Stimulated activated CD4-positive, alpha-beta T cell treated with anti-CD3 and anti-CD28 coated beads, Interleukin-12 subunit alpha, Interleukin-12 subunit beta, amount 100 ng/mL, for 24 hours (primary cell): ENCODE measurements around the gene SCYGR7.
"Not testable (repeated sequence)": the region's sequence is repeated elsewhere in the genome, so short reads cannot be mapped to it uniquely, and the experiment has no call there.

Experiments
- DNase-seq, 2 experiments: peaks; one replicate each; pipeline ENCODE4 v3.0.0-alpha.2; 2020; ENCODE audit warnings: low read depth in 2 of 2

SCYGR7 gene, protein sequence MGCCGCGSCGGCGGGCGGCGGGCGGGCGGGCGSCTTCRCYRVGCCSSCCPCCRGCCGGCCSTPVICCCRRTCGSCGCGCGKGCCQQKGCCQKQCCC

DNA sequence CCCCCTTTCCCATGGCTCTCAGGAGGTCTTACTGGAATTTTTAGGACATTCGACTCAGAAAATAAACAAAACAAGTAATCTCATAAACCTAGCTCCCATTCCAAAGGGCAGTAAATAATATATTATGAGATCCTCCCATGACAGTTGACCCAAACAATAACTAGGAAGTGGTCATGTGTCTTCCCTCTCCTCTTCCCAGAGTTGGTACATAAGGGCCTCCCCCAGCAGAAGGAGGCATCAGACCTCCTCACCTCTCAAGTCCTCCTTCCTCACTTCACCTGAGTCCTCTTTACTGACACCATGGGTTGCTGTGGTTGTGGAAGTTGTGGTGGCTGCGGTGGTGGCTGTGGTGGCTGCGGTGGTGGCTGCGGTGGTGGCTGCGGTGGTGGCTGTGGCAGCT, at the start of gene SCYGR7:
Gene SCYGR7, plus strand, starts transcription at position 301 of the 400 bp plus-strand sequence. Its CDS starts 0 bp downstream, at position 301.
- no peak for DNase-seq

DNA sequence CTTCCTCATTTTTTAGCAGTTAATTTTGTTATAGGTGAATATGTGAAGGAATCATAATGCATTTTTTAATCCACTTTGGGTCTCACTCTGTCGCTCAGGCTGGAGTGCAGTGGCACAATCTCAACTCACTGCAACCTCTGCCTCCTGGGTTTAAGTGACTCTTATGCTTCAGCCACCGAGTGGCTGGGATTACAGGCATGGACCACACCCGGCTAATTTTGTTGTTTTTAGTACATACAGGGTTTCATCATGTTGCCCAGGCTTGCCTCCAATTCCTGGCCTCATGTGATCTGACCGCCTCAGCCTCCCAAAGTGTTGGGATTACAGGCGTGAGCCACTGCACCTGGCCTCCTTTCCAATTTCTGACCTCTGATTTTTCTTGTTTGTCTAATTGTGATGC, 43.9 kb upstream of the SCYGR7 start:
- DNase-seq, result no peak

DNA sequence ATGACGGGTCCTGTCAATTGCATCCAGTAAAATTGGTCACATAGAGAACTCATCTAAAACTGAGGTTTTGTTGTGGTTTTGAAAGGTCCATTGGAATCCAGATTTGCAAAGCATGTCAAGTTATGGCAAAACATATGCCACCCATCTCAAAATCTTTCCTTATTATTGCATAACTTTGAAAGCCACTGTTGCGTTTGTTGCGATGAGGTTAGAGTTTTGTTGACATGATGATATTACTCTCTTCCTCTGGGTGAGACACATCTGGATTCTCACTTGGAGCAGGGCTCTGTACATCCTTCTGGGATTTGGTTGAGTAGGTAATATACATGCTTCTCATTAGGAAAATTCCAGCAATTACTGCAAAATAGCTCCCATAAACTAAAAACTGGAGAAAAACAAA, 40.9 kb upstream of the SCYGR7 start:
- no peak for DNase-seq

DNA sequence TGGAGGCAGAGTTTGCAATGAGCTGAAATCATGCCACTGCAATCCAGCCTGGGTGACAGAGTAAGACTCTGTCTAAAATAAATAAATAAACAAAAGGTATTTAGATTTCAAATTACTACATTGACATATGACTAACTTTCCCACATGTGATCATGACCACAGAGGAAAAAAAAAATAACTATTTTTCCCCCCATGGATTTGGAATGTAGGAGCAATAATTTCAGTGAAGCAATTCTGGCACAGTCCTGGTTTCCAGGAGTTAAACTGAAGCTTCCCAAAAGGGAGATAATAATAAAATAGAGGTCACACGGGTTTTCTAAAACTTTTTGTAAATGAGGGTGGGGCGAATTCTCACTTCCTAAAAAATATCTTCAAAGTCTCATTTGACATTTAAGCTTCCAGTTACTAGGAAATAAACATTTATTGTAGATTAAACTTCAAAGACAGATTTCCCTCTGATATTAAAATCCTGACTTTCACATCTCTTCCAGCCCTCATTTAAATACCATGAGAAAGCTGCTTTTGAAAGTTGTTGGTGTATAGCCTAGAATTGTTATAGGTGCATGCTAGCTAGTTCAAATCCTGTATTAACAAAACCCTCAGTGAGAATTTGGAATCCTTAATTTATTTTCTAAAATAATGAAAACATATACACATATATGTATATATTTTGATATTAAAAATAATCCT, 31.0 kb upstream of the SCYGR7 start:
- no peak for DNase-seq

DNA sequence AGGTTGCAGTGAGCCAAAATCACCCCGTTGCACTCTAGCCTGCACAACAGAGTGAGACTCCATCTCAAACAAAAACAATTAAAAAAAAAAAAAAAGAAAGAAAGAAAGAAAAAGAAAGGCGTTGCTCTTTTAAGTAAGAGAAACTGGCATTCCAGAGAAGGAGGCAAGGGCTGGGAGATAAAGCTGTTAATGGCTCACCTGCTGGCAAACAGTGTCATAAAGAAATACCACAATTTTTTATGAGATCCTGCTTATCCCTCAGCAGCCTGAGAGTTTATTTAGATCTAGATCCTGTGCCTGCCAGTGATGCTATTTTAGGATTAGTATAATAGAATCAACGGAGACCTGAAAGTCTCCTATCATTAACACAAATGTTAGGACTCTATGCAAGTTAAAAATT, 26.6 kb upstream of the SCYGR7 start:
- DNase-seq, result no peak

DNA sequence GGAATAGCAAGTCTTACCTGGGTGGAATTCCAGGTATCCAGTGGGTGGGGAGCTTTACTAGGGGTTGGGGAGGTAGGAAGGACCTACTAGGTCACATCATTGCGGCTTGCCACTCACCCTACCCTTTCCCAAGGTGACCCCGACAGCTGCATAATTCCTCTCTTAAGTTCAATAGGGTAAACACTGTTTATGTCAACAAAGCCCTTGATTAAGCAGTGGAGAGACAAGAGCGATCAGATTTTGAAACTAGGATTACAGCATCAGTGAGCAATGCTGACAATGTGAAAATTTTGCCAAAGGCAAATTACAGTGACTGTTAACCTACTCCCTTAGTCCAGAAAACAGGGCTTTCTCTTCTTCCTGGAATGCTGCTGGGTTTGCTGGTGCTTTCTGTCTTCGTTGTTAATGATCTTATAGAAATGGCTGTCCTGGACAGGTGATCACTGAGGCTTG, 24.8 kb upstream of the SCYGR7 start:
- no peak for DNase-seq

DNA sequence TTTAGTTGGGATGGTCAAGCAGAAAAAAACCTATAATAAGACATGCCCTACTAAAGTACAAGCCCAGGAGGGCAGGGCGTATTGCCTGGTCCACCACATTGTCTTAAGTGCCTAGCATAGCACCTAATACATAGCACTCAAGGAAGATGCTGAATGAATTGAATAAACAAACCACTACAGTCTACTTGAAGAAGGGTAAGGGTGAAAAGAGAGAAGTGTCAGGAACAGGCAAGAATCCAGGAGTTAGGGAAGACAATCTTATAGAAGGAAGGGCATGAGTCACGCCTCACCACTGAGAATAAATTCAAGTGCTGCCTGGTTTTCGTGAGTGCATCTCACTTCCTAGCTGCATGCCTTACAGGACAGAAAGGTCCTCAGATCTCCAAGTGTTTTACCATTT, 24.2 kb upstream of the SCYGR7 start:
- no peak for DNase-seq

DNA sequence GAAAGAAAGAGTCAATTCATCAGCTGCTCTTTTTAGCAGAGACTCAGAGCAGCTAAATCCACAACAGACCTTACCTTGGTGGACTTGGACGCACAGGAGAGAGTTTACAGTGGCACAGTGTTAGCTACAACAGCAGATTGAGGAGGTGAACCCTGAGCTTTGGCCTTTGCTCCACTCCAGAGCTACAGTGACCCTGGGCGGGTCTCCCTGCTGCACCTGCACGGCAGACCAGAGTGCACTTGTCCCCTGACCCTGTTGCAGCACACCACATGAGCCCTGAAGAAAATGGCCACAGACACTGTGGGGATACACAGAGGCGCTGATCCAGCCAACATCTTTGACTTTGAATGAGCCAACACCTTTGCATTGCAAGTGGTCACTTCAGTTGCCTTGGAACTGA, 21.3 kb upstream of the SCYGR7 start:
- DNase-seq, result no peak

DNA sequence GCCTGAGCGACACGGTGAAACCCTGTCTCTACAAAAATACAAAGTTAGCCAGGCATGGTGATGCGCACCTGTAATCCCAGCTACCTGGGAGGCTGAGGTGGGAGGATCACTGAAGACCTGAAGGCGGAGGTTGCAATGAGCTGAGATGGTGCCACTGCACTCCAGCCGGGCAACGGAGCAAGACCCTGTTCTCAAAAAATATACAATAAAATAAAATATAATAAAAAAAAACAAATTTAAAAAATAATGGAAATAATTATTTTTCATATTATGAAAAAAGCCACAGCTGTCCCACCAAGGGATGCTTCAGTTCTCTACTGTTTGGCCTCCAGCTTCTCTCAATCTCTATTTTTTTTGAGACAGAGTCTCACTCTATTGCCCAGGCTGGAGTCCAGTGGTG, 20.7 kb upstream of the SCYGR7 start:
- DNase-seq, result no peak

DNA sequence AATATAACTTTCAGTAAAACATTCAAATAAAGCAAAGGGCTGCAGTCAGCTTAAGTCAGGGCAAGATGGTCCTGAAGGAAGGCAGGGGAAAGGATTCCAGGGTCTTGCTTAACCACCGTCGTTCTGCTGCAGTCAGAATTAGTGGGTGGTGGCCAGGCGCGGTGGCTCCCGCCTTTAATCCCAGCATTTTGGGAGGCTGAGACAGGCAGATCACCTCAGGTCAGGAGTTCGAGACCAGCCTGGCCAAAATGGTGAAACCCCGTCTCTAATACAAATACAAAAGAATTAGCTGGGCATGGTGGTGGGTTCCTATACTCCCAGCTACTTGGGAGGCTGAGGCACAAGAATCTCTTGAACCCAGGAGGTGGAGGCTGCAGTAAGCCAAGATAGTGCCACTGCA, 17.1 kb upstream of the SCYGR7 start:
- no peak for DNase-seq

DNA sequence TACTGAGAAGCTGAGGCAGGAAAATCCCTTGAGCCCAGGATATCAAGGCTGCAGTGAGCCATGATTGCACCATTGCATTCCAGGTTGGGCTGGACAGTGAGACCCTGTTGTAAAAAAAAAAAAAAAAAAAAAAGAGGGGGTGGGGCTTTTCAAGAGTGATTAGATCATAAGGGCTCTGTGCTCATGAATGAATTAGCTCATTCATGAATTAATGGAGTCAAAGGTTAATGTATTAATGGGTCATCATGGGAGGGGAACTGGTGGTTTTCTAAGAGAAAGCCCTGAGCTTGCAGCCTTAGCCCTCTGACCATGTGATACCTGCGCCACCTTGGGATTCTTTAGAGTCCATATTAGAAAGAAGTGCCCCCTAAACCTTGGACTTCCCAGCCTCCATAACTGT, 14.8 kb upstream of the SCYGR7 start:
- DNase-seq, result no peak

DNA sequence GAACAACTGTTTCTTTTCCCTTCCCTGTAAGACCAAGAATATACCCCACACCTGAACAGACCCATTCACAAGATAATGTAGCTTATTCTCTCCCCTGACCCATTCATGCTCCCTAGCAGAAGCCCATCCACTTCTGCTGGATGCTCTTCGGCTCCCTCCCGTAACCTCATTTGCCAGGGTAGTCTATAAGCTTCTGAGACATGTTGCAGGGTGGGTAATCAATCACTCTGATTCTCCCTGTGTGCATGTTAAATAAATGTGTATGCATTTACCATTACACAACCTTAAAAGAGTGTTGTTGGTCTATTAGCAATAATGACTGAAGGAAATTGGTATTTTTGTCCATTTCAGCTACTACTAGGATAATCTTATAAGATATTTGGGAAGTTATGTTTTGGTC, 11.6 kb upstream of the SCYGR7 start:
- DNase-seq, result no peak

DNA sequence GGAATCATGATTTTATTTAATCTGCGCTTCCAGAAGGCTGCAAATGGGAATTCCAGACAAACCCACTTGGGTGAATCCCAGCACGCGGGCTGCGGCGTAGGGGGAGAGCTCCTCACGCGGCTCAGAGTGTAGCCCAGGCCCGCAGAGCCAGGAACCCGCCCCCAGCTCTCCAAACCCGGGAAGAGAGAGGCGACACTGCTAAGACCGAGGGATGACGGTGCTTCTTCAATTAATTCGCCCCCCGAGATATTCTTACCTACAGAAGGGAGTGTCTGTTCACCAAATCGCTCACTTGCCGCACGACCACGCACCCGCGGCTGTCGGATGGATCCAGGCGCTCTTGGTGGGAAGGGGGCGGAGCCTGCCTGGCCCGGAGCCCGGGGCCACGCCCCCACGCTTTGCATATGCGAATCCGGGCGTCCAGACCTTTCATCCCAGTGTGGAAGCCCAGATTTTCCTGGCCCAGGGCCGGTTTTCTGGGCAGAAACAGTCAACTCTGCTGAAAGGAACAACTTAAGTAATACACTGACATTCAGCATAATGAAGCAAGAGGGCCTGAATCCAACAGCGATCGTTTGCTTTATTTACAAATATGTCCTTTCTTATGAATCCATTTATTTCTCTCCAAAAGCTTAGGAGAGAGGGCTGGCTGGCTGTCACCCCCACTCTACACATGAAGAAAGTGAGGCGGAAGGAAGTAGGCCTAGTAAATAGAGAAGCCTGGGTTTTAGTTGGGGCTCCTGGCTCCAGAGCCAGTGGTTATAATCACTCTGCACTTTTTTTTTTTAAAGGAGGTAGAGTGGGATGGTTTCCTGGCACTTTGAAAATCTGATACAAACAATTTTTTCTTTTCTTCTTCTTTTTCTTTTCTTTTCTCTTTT, 10.2 kb upstream of the SCYGR7 start, which contains the start of gene SLC19A3:
Gene SLC19A3, minus strand, starts transcription at position 342 of the 881 bp plus-strand sequence. CDS start 15,710 bp downstream, outside the sequence.
- DNase-seq, result no peak

DNA sequence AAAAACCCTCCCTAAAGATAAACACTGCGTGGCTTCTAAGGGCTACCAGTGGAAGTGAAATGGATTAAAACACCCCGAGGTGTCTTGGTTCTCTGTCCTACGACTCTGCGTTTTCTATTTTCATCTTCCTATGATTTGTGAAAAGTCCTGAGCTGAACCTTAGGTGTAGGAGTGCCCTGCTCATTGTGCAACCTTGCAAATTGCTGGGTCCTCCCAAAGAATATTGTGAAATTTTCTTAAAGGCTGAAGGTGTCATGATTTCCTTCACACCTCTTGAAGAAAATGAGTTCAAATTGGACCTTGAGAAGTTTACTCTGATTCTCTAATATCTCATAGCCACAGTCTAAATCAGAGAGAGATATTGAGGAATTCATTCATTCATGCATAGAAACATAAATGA, 8.5 kb upstream of the SCYGR7 start:
- DNase-seq, result no peak

DNA sequence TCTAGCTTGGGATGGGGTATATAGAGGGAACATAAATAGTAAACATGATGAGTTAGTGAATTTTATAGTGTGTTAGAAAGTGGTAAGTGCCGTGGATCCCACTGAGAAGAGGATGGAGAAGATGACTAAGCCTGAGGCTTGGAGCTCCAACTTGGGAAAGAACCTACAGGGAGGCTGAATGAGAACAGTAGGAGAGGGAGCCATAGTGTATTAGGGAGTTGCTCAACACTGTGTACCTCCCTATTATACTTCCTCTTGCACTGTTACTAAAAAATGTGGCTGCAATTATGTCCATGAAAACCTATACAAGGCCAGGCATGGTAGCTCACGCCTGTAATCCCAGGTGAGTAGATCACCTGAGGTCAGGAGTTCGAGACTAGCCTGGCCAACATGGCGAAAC, 7.5 kb upstream of the SCYGR7 start:
- no peak for DNase-seq

DNA sequence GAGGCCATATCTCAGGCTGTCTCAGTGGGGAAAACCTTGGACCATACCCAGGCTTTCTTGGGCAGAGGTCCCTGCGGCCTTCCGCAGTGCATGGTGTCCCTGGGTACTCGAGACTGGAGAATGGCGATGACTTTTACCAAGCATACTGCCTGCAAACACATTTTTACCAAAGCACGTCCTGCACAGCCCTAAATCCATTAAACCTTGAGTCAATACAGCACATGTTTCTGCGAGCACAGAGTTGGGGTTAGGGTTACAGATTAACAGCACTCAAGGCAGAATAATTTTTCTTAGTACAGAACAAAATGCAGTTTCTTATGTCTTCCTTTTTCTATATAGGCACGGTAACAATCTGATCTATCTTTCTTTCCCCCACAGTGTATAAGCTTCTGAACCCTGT, 5.3 kb upstream of the SCYGR7 start:
- not testable (repeated sequence) for DNase-seq

DNA sequence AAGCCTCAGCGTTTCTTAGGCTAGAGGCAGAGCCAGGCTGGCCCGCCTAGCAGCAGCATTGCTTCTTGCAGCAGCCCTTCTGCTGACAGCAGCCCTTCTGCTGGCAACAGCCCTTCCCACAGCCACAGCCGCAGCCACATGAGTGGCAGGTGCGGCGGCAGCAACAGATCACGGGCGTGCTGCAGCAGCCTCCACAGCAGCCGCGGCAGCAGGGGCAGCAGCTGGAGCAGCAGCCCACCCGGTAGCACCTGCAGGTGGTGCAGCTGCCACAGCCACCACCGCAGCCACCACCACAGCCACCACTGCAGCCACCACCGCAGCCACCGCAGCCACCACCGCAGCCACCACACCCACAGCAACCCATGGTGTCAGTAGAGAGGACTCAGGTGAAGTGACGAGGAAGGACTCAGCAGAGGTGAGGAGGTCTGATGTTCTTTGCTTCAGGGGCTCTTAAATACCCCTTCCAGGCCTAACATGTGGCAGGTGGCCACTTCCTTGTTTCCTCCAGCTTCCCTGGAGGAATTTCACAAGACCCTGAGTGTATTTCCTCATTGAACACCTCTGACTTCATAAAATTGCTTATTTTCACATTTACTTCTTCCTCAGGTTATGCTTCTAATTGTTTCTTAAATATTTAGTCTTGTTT, 3.6 kb upstream of the SCYGR7 start, which contains the start of gene SCYGR6:
Gene SCYGR6, minus strand, starts transcription at position 364 of the 646 bp plus-strand sequence. Its CDS starts 0 bp downstream, at position 364.
- no peak for DNase-seq

DNA sequence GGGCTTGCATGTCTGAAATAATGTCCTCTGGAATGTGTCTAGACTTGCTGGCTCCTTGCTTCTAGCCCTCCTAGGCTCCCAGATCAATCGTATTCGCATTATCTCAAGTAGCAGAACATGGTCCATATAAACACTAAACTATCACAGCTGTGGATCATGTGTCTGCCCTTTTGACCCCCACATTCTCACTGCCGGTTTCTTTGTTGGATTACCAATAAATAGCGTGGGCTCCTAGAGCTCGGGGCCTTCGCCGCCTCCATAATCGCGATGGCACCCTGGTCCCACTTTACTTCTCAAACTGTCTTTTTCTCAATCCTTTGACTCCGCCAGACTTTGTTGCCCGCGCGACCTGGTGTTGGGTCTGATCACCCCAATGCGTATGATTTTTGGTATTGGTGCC, 11.2 kb downstream of the SCYGR7 start:
- no peak for DNase-seq

DNA sequence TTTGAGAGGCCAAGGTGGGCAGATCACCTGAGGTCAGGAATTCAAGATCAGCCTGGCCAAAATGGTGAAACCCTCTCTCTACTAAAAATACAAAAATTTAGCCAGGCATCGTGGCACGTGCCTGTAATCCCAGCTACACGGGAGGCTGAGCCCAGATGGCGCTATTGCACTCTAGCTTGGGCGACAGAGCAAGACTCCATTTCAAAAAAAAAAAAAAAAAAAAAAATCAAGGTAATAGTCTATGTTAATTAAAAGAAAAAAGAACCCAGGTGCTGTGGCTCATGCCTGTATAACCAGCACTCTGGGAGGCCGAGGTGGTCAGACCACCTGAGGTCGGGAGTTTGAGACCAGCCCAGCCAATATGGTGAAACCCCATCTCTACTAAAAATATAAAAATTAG, 12.6 kb downstream of the SCYGR7 start:
- peak in 1 of 2 experiments; percentile 11 for DNase-seq

DNA sequence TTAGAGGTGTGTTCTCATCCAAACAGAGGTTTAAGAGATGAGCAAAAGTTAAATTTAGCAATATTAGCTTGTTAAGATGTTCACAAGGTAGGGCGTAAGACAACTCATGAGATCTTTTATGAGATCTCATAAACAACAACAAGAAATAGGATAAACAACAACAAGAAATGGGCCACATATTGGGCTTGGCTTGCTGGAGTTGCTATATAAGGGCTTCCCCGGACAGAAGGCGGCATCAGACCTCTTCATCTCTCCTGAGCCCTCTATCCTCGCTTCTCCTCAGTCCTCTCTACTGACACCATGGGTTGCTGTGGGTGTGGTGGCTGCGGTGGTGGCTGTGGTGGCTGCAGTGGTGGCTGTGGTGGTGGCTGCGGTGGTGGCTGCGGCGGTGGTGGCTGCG, 17.5 kb downstream of the SCYGR7 start, which contains the start of gene SCYGR8:
Gene SCYGR8, plus strand, starts transcription at position 301 of the 400 bp plus-strand sequence. Its CDS starts 0 bp downstream, at position 301.
- DNase-seq, result no peak

DNA sequence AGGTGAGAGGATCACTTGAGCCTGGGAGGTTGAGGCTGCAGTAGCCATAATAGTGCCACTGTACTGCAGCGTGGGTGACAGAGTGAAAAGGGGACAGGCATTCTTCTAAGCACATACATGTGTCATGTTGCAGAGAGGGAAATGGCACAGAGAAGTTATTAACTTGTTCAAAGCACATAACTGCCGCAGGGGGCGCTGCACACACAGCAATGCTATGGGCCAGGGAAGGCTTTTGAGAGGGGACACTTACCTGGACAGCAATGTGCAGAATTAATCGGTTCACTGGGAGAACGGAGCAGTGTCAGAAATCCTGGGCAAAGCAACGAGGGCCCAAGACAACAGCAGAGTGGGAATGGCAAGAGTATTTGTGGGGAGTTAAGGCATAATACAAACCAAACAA, 19.9 kb downstream of the SCYGR7 start:
- no peak for DNase-seq

DNA sequence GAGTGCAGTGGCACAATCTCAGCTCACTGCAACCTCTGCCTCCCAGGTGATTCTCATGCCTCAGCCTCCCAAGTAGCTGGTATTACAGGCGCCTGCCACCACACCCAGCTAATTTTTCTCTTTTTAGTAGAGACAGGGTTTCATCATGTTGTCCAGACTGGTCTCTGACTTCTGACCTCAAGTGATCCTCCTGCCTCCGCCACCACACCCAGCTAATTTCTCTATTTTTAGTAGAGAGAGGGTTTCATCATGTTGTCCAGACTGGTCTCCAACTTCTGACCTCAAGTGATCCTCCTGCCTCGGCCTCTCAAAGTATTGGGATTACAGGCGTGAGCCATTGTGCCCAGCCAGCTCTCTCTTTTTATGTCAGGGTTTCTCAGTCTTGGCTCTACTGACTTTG, 28.1 kb downstream of the SCYGR7 start:
- DNase-seq, result not testable (repeated sequence)
